K562 (cell line): ENCODE measurements around the gene NTRK1. TPM values are rescaled to one million over a fixed set of nuclear protein-coding genes. Genes with fewer than 3 reads are reported as not detected.

ENCODE experiments used
- BCOR ChIP-seq: fragments of 450-650 bp; IDR thresholded peaks from 2 replicates; pipeline ENCODE4 v1.6.1; 2016
- CEBPB ChIP-seq: fragments of 450-650 bp; IDR thresholded peaks from 2 replicates; pipeline ENCODE4 v1.6.1; 2016; ENCODE audit warnings: missing genetic modification characterization, missing compliant biosample characterization
- CREB3 ChIP-seq: fragments of 450-650 bp; conservative IDR thresholded peaks from 2 replicates; pipeline ENCODE4 v1.6.1; 2016; ENCODE audit warnings: missing genetic modification characterization, low read depth, mild to moderate bottlenecking, missing compliant biosample characterization, moderate library complexity
- DPF2 ChIP-seq: fragments of 450-650 bp; IDR thresholded peaks from 2 replicates; pipeline ENCODE4 v1.6.1; 2016
- ELF2 ChIP-seq: fragments of 250-450 bp; sonication (Bioruptor Pico); IDR thresholded peaks from 2 replicates; pipeline ENCODE4 v1.5.0; 2021; ENCODE audit warnings: mild to moderate bottlenecking
- HDAC1 ChIP-seq, 2 experiments: fragments of 450-650 bp; IDR thresholded peaks; 2 replicates each; pipeline ENCODE4 v1.6.1; 2016 to 2017; ENCODE audit warnings: inconsistent platforms in 1 of 2, mild to moderate bottlenecking in 1 of 2, moderate library complexity in 1 of 2
- KHSRP ChIP-seq: fragments of 450-650 bp; IDR thresholded peaks from 2 replicates; pipeline ENCODE4 v1.6.1; 2017
- MBD2 ChIP-seq: sonication (generic); IDR thresholded peaks from 2 replicates; pipeline ENCODE4 v1.6.1; 2016; ENCODE audit warnings: low read depth, borderline replicate concordance
- NCOA2 ChIP-seq, 2 experiments: fragments of 450-650 bp; IDR thresholded peaks; 2 replicates each; pipeline ENCODE4 v1.6.1; 2018; ENCODE audit warnings: mild to moderate bottlenecking in 2 of 2, moderate library complexity in 1 of 2; ENCODE audit not compliant: partially characterized antibody in 2 of 2
- POLR2B ChIP-seq: fragments of 450-650 bp; IDR thresholded peaks from 2 replicates; pipeline ENCODE4 v1.6.1; 2018; ENCODE audit warnings: low read depth; ENCODE audit not compliant: partially characterized antibody
- PYGO2 ChIP-seq: fragments of 450-650 bp; IDR thresholded peaks from 2 replicates; pipeline ENCODE4 v1.6.1; 2016; ENCODE audit warnings: mild to moderate bottlenecking, missing genetic modification characterization, moderate library complexity, missing compliant biosample characterization
- RERE ChIP-seq: sonication (generic); formaldehyde crosslinking; IDR thresholded peaks from 2 replicates; pipeline ENCODE4 v1.8.0; 2023; ENCODE audit warnings: missing genetic modification reagents, mild to moderate bottlenecking, borderline replicate concordance
- USF2 ChIP-seq: sonication (generic); formaldehyde crosslinking; IDR thresholded peaks from 2 replicates; pipeline ENCODE4 v1.5.0; 2020; ENCODE audit warnings: missing genetic modification reagents
- ZBTB49 ChIP-seq: sonication (generic); formaldehyde crosslinking; IDR thresholded peaks from 2 replicates; pipeline ENCODE4 v1.8.0; 2022; ENCODE audit warnings: missing genetic modification reagents, mild to moderate bottlenecking, borderline replicate concordance
- ZNF239 ChIP-seq: fragments of 250-450 bp; sonication (Bioruptor Pico); IDR thresholded peaks from 2 replicates; pipeline ENCODE4 v1.4.0; 2020; ENCODE audit warnings: mild to moderate bottlenecking
- ZNF280B ChIP-seq: fragments of 250-450 bp; sonication (Bioruptor Pico); IDR thresholded peaks from 2 replicates; pipeline ENCODE4 v1.5.1; 2021; ENCODE audit warnings: mild to moderate bottlenecking
- ZNF699 ChIP-seq: fragments of 250-450 bp; sonication (Bioruptor Pico); IDR thresholded peaks from 2 replicates; pipeline ENCODE4 v1.8.0; 2021; ENCODE audit warnings: mild to moderate bottlenecking, moderate library complexity; ENCODE audit not compliant: insufficient replicate concordance
- polyA plus RNA-seq, 8 experiments: library from polyadenylated mRNA; depleted of rRNA in 4 of 8; stranded (reverse) in 5 of 8; unstranded in 3 of 8; fragments of >200 nt; fragmentation: Nextera tagmentation in 2 of 8; fragmentation: Illumina TruSeq in 1 of 8; extraction: Ambion mirVana in 2 of 8; extraction: Trizol in 1 of 8; gene quantifications; 2 replicates each; pipeline versions ENCODE4 v1.2.1 to v1.2.3, GENCODE V29; 2011 to 2014; ENCODE audit warnings: inconsistent platforms in 1 of 8, missing spikeins in 1 of 8
- total RNA-seq, 7 experiments: library from RNA; depleted of rRNA in 6 of 7; stranded (reverse); fragments of >200 nt in 6 of 7; fragmentation: Illumina TruSeq in 2 of 7; extraction: Trizol in 2 of 7; gene quantifications; 2 replicates each; pipeline versions ENCODE4 v1.2.1 to v1.2.3, GENCODE V29; 2011 to 2021; ENCODE audit warnings: low replicate concordance in 1 of 7

NTRK1 gene
- total and polyA plus RNA-seq, 9 of the 15 experiments (the other 6 are each of a cell fraction or from before 2014, with no cell fraction given), result 0.46 to 30.0 (median 7.9) TPM

GRCh38 chr1:156812293-156812990 is 48.2 kb upstream of the NTRK1 start (continued):
- no peak for TF ChIP-seq RERE
- TF ChIP-seq USF2, result 0 out of 2 replicates have a peak, but pooled peaks have one; percentile 18
- peak; percentile 75 for TF ChIP-seq BCOR
- no peak for TF ChIP-seq NCOA2 (IDR thresholded peaks at IDR 0.05; ENCODE audit: partially characterized antibody in 2 of 2)
- TF ChIP-seq ZNF280B (CRISPR knock-in tag), result no peak
- no peak for TF ChIP-seq ZNF239
- TF ChIP-seq PYGO2 (tag), result no peak
- TF ChIP-seq ELF2 (CRISPR knock-in tag), result no peak
- TF ChIP-seq CREB3 (tag), result no peak
- no peak for TF ChIP-seq KHSRP
- TF ChIP-seq DPF2, result no peak
- no peak for TF ChIP-seq POLR2B
- no peak for TF ChIP-seq CEBPB (tag)
- TF ChIP-seq HDAC1 (IDR thresholded peaks at IDR 0.05), result no peak
- TF ChIP-seq ZBTB49 (CRISPR knock-in tag), result no peak
- TF ChIP-seq ZNF699 (CRISPR knock-in tag), result no peak
- TF ChIP-seq MBD2, result no peak
